HFF-Myc (cell line): ENCODE results near the gene CFAP70.

Source experiments
- DNase-seq: peaks from one replicate; pipeline ENCODE4 v3.0.0-alpha.2; 2011; ENCODE audit warnings: low read depth; ENCODE audit errors: extremely low read depth
- H3K4me3 ChIP-seq: replicated peaks from 2 replicates; pipeline ENCODE4 v1.5.1; 2011; ENCODE audit warnings: low read depth, mild to moderate bottlenecking, control low read depth, low read length
- CTCF ChIP-seq: IDR thresholded peaks from 2 replicates; pipeline ENCODE4 v1.5.1; 2012; ENCODE audit warnings: mild to moderate bottlenecking, low read depth, low read length, control low read depth; ENCODE audit errors: missing control alignments

CFAP70 gene

GRCh38 chr10:73217628-73218027, 141.0 kb downstream of the CFAP70 start:
- no peak overlapping the region for H3K4me3 ChIP-seq
- no peak for DNase-seq
- no peak for TF ChIP-seq CTCF

- no peak for DNase-seq
- H3K4me3 ChIP-seq = no peak overlapping the region
- no peak for TF ChIP-seq CTCF
Observed at GRCh38 chr10:73215749-73216148, 142.9 kb downstream of the CFAP70 start.

GRCh38 chr10:73211106-73211811, 147.4 kb downstream of the CFAP70 start:
- no peak for TF ChIP-seq CTCF
- H3K4me3 ChIP-seq = no peak overlapping the region
- no peak for DNase-seq

GRCh38 chr10:73210395-73211105, 148.1 kb downstream of the CFAP70 start:
- no peak overlapping the region for H3K4me3 ChIP-seq
- no peak for DNase-seq
- no peak for TF ChIP-seq CTCF

GRCh38 chr10:73209705-73210104, 149.0 kb downstream of the CFAP70 start:
- DNase-seq = no peak
- no peak for TF ChIP-seq CTCF
- H3K4me3 ChIP-seq = no peak overlapping the region

- TF ChIP-seq CTCF = no peak
- no peak overlapping the region for H3K4me3 ChIP-seq
- DNase-seq = no peak
Observed at GRCh38 chr10:73207883-73208282, 150.8 kb downstream of the CFAP70 start.
